Type B pancreatic cell (in vitro differentiated cells): ENCODE data around the gene INPP4B. TPM values are rescaled to one million over a fixed set of nuclear protein-coding genes. Genes with fewer than 3 reads are reported as not detected.

Experiments used
- DNase-seq: peaks from one replicate; pipeline ENCODE4 v3.0.0; 2021; ENCODE audit warnings: mixed read lengths; ENCODE audit not compliant: unreplicated experiment; ENCODE audit errors: extremely low spot score
- H3K27ac Mint-ChIP-seq: 2 replicates; pipeline ENCODE4 v1.8.0; 2021; ENCODE audit warnings: mild to moderate bottlenecking, mixed read lengths
- H3K27me3 Mint-ChIP-seq: 2 replicates; pipeline ENCODE4 v1.8.0; 2021; ENCODE audit warnings: mixed read lengths
- H3K36me3 Mint-ChIP-seq: 2 replicates; pipeline ENCODE4 v1.8.0; 2021; ENCODE audit warnings: mixed read lengths
- H3K4me1 Mint-ChIP-seq: one replicate; pipeline ENCODE4 v1.8.0; 2021; ENCODE audit warnings: mixed read lengths; ENCODE audit not compliant: unreplicated experiment
- H3K4me3 Mint-ChIP-seq: 2 replicates; pipeline ENCODE4 v1.8.0; 2021; ENCODE audit warnings: mild to moderate bottlenecking, mixed read lengths
- H3K9me3 Mint-ChIP-seq: 2 replicates; pipeline ENCODE4 v1.8.0; 2021; ENCODE audit warnings: mixed read lengths
- CTCF ChIP-seq: fragments of 200-600 bp; sonication (generic); conservative IDR thresholded peaks from 2 replicates; pipeline ENCODE4 v1.5.0; 2021; ENCODE audit warnings: antibody characterized with exemption, mild to moderate bottlenecking
- total RNA-seq: library from RNA; stranded (reverse); gene quantifications from 2 replicates; pipeline ENCODE4 v1.2.1, GENCODE V29; 2021; ENCODE audit warnings: low replicate concordance

Gene INPP4B
- total RNA-seq, 1 donor from 2014 or later: 9.0 TPM

GRCh38 chr4:142386856-142387255 lies 459.2 kb downstream of the INPP4B start:
- H3K4me3 Mint-ChIP-seq: no peak overlapping the region
- H3K27me3 Mint-ChIP-seq: no peaks in the 10 kb centered on the region
- H3K27ac Mint-ChIP-seq: no peak overlapping the region
- TF ChIP-seq CTCF: no peak
- H3K4me1 Mint-ChIP-seq: no peaks in the 10 kb centered on the region
- H3K36me3 Mint-ChIP-seq: no peaks in the 10 kb centered on the region
- DNase-seq: no peak
- H3K9me3 Mint-ChIP-seq: no peaks in the 10 kb centered on the region

GRCh38 chr4:142386449-142386848 lies 459.7 kb downstream of the INPP4B start:
- no peaks in the 10 kb centered on the region for H3K27me3 Mint-ChIP-seq
- no peaks in the 10 kb centered on the region for H3K36me3 Mint-ChIP-seq
- H3K27ac Mint-ChIP-seq: no peak overlapping the region
- no peaks in the 10 kb centered on the region for H3K9me3 Mint-ChIP-seq
- H3K4me3 Mint-ChIP-seq: no peak overlapping the region
- no peak for TF ChIP-seq CTCF
- no peaks in the 10 kb centered on the region for H3K4me1 Mint-ChIP-seq
- no peak for DNase-seq

- no peak for DNase-seq
- no peaks in the 10 kb centered on the region for H3K36me3 Mint-ChIP-seq
- H3K9me3 Mint-ChIP-seq: no peaks in the 10 kb centered on the region
- no peaks in the 10 kb centered on the region for H3K27me3 Mint-ChIP-seq
- TF ChIP-seq CTCF: no peak
- H3K4me1 Mint-ChIP-seq: peaks cover 14% of the 10 kb centered on the region
- no peak overlapping the region for H3K4me3 Mint-ChIP-seq
- H3K27ac Mint-ChIP-seq: no peak overlapping the region
Measured at GRCh38 chr4:142383800-142384470, 462.2 kb downstream of the INPP4B start.

- Mint-ChIP-seq H3K9me3 (no peaks in the 10 kb centered on the region), H3K27ac (no peak overlapping the region), H3K36me3 (no peaks in the 10 kb centered on the region), H3K4me1 (peaks cover 14% of the 10 kb centered on the region), H3K4me3 (no peak overlapping the region), H3K27me3 (no peaks in the 10 kb centered on the region)
- TF ChIP-seq CTCF: no peak
- no peak for DNase-seq
Measured at GRCh38 chr4:142383354-142383753, 462.7 kb downstream of the INPP4B start.

GRCh38 chr4:142380052-142380602 lies 466.0 kb downstream of the INPP4B start:
- Mint-ChIP-seq H3K9me3 (no peaks in the 10 kb centered on the region), H3K27me3 (no peaks in the 10 kb centered on the region), H3K36me3 (no peaks in the 10 kb centered on the region), H3K4me3 (no peak overlapping the region), H3K4me1 (peaks cover 20% of the 10 kb centered on the region), H3K27ac (peak overlapping the region; percentile 82)
- no peak for DNase-seq
- no peak for TF ChIP-seq CTCF
